Stimulated activated naive CD8-positive, alpha-beta T cell treated with anti-CD3 and anti-CD28 coated beads, Interleukin-15, Interleukin-2, amounts not matched to agents 100 U/mL and 50 U/mL, for 24 hours (primary cell): ENCODE measurements around the gene SMYD5.
A peak's percentile ranks its signal among the peaks of the same experiment; 100 is the strongest.
"Not testable (repeated sequence)": the region's sequence is repeated elsewhere in the genome, so short reads cannot be mapped to it uniquely, and the experiment has no call there.

ENCODE experiments used
- ATAC-seq: fragments of 150-1000 bp; cut with Tn5 transposase; one replicate; pipeline ENCODE4 v1.10.0; 2021
- DNase-seq: peaks from one replicate; pipeline ENCODE4 v3.0.0; 2021

Gene SMYD5

DNA sequence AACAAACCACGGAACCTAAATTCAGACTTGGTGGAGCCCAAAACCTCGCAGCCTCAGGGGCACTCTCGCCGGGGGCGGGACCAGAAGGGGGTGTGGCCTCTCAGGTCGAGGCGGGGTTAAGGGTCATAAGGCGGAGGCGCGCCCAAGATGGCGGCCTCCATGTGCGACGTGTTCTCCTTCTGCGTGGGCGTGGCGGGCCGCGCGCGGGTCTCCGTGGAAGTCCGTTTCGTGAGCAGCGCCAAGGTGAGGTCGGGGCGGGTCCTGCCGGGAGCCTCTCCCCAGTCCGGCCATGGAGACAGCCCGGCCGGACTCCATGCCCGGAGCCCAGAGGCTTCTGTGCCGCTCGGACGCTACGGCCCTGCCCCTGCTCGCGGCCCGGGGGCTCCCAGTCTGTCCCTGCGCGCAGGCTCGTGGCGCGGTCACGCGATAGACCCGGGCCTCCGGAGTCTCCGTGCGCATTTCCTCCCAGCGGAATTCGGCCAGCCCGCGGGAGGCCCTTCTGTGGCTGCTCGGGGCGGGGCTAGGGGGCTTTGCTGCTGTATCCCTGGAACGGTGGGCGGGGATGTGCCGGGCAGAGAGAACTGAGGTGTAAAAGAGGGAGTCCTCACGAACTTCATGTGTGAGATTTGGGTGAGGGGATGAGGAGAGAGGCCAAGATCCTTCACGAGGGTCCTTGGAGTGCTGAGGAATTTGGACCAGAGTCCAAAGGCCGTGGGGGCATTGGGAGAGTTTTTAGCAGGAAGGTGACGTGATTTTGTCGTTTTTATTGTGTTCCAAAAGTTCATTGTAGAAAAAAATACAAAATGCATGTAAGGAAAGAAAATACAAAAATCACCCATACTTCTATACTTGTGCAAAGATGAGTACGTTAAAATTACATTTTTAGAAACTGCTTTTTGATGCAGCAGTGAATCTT, at the start of gene SMYD5:
TSS of gene SMYD5 (plus strand) at position 126 of the 916 bp plus-strand sequence. CDS start at position 148, 22 bp downstream.
- ATAC-seq (peak; percentile 90), DNase-seq (peak; percentile 95)

DNA sequence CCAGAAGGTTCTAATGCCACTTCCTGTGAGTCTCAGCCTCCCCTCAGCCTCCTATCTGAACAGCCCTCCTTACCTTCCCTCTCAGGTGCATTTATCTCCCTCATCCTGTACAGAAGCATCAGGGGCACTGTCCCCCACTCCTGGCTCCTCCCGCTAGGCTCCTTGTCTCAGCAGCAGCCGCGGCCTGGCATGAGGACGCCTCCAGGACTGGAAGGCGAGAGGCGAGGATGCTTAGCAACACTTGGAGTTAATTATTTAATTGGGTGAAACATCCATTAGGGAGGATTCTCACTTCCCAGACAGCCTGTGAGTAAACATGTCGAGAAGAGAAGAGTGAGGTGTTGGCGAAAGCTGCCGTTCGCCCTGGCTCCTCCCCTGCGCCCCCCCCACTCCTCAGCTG, 48.1 kb upstream of the SMYD5 start:
- not testable (repeated sequence) for ATAC-seq, DNase-seq

DNA sequence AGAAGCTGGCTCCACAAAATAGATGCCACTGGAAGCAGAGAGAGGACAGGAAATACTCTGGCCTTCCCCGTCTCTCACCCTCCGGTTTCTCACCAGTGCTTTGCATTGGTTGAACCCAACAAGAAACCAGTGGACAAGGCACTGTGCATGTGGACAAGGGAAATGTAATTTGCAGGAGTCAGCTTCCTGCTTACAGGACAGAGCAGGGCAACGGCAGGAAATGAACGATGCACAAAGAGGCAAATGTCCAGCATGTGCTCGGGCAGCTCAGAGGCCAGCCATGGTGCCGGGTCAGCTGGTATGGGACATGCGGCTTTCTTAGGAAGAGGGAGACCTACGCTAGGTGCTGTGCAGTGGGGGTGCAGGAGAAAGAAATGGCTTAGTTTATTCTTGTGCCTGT, 47.2 kb upstream of the SMYD5 start:
- not testable (repeated sequence) for ATAC-seq, DNase-seq

DNA sequence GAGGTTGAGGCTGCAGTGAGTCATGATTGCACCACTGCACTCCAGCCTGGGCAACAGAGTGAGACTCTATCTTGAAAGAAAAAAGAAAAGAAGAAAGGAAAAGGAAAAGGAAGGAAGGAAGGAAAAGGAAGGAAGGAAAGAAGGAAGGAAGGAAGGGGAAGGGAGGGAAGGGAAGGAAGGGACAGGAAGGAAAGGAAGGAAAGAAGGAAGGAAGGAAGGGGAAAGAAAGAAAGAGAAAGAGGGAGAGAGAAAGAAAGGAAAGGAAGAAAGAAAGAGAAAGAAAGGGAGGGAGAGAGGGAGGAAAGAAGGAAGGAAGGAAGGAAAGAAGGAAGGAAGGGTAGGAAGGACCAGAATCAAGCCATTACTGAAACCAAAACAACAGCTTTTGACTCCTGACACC, 45.7 kb upstream of the SMYD5 start:
- ATAC-seq, DNase-seq: not testable (repeated sequence)

DNA sequence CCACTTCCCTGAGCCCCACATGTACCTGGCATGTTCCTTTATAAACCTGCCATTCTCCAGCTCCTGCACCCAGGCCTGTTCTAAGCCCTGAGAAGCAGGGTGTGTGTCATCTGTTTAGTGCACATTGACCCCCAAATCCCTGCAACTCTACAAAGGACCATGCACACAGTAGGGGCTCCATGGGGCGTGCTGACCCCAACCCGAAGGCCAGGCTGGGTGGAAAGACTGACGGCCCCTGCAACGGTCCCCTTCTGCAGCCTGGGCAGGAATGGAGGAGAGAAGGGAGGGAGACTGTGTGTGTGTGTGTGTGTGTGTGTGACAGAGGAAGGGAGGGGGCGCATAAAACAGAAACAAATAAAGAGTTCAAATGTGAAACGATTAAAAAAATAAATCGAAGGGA, 43.7 kb upstream of the SMYD5 start:
- ATAC-seq, DNase-seq: not testable (repeated sequence)

DNA sequence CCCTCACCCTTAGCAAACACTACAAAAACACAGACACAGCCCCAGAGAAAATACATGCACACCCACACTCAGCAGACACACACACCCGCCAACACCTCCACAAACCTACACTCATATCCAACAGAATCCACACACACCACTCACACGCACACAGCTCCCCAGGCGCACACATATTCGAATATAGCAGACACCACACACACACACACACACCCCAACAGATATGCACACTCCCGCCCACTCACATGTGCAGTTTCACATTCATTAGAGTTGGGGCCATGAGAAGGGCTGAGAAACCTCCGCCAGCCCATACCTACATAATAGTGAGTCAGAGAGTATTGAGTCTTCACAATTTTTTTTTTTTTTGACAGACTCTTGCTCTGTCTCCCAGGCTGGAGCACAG, 41.1 kb upstream of the SMYD5 start:
- ATAC-seq = peak; percentile 44
- peak; percentile 51 for DNase-seq

DNA sequence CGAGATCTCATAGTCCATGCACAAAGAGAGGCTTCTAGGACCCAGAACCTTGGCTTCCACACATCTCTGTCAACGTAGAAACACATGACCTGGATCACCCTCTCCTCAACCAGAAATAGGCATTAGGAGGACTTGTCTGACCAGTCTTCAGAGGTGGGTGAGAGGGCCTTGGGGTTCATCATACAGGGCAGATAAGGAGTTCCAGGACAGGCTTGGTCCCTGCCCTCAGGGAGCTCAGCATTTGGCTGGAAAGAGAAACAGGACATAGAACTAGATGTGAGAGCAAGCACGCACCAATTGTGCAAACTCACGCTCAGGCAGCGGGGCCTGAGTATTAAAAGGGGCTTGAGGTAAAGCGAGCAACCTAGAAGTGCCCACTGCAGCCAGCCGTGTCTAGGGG, 40.3 kb upstream of the SMYD5 start:
- DNase-seq (no peak), ATAC-seq (no peak)

DNA sequence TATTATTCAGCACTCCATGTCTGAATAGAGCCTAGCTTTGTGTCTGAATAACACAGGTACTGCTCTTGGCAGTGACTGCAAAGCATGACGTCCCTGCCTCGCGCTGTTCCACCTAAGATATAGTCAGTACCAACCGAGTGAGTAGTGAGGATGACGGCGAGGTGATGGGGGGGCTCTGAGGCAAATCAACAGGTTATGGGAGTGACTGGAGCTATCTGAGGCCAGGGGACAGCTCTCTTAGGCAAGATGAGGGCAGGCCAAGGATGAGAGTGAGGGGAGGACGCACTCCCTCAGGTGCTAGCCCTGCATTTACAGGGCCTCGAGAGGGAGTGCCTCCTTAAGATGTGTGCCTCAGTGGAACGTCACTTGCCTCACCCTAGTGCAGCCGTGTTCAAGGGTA, 39.8 kb upstream of the SMYD5 start:
- ATAC-seq = no peak
- no peak for DNase-seq

DNA sequence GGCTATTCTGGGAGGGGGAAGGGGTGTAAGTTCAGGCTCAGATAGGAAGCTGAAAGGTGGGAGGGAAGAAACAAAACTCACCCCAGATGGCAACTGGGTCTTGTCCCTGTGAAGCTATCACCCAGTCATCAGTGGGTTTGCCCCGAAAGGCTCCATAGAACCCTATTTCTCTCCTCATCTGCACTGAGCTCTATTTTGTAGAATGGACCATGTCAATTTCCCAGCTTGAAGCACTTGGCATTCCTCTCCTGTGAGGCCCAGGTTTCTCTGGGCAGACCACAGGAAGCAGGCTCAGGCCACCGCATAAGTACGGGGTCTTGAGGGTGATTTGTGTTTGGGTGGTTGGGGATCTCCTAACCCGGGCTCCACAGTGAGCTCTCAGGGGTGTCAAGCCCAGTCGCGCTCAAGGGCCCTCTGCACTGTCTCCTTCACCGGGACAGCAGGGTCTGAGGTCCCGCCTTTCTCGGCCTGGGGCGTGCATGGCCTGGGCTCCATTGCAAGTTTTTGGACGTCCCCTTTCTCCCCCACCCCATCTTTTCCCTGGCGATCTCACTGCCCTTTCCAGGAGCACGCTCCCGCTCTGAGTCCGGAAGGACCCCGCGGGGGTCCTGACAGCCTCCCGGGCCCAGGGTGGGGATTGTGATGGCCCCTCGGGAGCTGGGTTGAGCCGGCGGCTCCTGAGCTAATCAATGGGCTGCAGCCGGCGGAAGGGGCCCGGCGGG, 38.9 kb upstream of the SMYD5 start:
- DNase-seq (no peak), ATAC-seq (no peak)

DNA sequence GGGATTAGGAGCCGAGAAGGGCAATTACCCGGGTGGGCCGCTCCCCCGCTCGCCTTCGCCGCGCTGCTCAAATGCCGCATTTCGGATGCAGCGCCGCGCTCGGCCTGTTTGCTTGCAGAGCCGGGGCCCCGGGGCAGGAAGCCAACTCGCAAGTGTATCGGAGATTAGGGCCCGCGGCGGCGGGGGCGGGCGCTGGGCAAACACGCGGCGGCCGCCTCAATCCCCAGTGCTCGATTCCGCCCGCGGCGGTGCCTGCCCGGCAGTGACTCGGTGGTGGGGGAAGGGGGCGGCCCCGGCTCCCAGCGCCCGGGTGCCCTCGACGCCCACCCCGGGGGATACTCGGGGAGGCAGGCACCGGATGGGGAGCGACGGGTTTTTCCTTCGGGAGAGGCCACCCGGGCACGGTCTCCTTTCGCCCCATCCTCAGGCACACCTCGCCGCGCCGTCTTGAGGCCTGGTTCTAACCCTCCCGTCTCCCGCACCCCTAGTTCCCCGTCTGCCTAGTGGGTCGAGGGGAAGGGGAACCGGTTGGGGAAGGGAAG, 38.3 kb upstream of the SMYD5 start:
- ATAC-seq = peak; percentile 26
- peak; percentile 80 for DNase-seq

DNA sequence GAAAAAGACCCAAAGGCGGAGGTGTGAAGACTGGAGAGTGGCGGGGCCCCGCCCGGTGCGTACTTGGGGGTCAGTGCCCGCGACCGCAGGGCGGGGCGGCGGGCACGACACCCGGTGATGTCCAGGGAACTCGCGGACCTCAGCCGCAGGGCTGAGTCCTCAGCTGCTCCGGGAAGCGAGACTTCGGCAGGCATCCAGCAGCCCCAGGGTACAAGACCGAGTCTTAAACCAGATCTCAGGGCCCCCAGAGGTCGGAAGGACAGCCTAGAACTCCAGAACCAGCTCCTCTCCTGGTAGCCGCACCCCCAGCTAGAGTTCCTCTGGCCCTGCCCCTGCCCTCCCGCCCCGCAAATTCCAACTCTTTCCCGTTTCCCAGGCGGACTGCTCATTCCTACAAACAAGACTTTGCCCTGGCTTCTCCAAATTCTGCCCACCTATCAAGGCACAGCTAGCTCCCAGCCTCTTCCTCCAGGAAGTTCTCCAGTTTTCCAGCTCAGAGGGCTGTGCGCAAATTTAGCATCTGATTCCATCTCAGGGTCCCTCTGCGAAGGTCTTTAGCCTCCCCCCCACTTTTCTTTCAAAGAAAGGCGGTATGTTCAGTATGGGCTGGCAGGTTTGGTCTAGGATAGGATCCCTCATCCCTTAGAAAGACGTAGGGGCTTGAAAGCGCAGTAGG, 37.7 kb upstream of the SMYD5 start:
- DNase-seq (peak; percentile 20), ATAC-seq (no peak)

DNA sequence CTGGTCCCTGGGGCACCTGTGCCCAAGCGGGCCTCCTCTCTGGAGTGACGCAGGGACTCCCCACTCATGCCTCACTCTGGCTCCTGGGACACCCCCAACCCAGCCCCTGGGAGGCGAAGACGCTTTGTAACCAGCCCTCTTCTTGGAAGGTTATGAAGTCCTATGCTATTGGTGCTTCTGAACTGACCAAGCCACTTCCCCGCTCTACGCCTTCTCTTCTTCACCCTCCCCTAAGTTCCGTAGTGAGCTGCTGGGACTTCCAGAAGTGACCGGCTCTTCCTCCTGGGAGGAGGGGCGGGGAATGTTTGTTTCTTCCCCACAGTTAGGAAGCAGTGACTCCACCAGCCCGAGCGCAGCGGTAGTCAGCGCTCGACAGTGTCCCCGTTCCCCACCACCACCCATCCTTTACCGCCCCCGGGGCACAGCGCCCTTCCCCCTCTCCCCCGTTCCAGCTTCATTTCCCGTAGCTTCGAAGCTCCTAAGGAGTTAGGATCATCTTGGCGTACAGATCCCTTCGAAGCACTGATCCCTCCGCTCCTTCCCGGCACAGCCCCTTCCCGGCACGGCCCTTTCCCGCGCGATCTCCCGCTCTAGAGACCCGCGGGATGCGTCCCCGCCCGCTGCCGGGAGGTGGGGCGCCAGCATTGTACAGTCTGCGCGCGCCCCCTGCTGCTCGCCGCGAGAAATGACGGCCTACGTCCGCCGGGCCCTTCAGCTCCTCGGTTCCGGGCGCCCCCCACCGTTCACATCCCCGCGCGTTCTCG, 37.0 kb upstream of the SMYD5 start:
- peak; percentile 83 for ATAC-seq
- peak; percentile 94 for DNase-seq

DNA sequence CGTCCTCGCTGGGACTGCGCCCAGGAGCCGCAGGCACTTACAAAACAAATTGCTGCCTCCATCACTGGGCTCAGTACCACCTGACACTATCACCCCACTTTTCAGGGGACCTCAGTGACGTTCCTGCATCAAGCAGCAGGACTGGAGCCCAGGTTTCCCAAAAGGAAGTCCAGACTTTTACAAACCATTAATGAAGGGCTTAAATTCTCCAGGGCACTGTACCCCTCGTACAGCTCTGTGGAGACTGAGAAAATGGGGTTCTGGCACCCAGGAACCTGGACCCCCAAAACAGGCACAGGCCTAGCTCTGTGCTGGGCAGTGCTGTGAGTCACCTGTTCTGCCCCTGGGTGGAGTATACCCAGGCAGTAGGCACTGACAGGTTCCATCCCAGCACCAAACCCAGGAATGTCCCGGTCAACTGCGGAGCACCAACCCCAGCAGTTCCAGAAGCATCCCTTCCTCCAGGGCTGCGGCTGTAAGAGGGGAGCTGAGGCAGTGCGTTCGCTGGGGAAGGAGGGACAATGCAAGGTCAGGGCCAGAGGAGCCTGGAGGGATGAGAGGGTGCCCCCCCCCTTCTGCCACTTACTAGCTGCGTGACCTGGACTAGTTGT, 36.3 kb upstream of the SMYD5 start:
- no peak for ATAC-seq
- no peak for DNase-seq

DNA sequence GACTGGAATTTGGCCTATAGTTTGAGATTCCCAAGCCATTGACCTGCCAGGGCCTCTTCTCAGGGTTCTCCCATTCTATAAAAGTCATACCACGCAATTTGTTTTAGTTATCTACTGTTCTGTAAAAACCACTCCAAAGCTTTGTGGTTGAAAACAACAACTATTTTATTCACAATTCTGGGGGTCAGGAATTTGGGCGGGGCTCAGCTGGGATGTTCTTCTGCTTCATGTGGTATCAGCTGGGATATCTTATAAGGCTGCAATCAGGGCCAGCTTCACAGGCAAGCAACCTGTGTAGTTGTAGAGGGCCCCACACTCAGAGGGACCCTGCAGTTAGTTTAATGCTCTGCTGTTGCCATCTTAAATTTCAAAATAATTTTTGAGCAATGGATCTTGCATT, 28.1 kb upstream of the SMYD5 start:
- no peak for DNase-seq
- no peak for ATAC-seq

DNA sequence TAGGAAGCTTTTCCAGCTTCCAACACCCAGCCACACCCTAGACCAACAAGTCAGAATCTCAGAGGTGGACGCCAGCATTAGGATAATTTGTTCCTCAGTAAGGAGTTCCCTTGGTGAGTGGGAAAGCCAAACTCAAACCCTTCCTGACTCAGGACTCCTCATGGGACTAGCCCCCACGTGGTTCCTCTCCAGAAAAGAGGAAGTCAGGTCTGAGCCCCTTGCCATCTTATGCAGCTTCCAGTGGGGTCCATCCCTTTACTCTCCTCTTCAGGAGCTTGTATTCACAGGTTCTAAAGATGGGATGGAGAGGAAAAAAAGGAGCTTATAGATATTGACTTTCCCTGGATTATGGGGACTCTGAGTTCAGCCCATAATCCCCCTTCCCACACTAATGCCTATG, 26.5 kb upstream of the SMYD5 start:
- ATAC-seq (no peak), DNase-seq (no peak)

DNA sequence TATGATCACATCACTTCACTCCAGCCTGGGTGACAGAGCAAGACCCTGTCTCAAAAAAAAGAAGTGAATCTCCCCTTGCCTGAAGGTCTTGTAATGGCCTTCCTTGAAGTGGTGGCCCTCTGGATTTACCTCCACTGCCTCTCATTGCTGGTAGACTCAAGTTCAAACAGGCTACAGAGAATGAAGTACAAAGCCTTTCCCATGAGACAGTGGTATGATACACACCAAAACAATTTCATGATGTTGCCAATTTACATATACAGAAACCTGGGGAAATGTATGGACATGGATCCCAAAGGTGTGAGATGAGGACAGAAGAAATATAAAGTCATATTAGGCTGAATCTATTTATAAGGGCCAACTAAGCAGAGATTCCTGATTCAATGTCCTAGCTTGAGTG, 16.5 kb upstream of the SMYD5 start:
- no peak for DNase-seq
- ATAC-seq = no peak

DNA sequence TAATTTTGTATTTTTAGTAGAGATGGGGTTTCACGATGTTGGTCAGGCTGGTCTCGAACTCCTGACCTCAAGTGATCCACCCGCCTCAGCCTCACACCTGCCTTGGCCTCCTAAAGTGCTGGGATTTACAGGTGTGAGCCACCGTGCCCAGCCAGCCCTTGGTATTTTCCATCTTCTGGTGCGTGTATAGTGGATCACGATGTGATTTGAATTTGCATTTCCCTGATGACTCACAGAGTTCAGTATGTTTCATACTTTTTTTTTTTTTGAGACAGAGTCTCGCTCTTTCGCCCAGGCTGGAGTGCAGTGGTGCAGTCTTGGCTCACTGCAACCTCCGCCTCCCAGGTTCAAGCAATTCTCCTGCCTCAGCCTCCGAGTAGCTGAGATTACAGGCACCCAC, 13.8 kb upstream of the SMYD5 start:
- DNase-seq = not testable (repeated sequence)
- ATAC-seq = peak; percentile 31

DNA sequence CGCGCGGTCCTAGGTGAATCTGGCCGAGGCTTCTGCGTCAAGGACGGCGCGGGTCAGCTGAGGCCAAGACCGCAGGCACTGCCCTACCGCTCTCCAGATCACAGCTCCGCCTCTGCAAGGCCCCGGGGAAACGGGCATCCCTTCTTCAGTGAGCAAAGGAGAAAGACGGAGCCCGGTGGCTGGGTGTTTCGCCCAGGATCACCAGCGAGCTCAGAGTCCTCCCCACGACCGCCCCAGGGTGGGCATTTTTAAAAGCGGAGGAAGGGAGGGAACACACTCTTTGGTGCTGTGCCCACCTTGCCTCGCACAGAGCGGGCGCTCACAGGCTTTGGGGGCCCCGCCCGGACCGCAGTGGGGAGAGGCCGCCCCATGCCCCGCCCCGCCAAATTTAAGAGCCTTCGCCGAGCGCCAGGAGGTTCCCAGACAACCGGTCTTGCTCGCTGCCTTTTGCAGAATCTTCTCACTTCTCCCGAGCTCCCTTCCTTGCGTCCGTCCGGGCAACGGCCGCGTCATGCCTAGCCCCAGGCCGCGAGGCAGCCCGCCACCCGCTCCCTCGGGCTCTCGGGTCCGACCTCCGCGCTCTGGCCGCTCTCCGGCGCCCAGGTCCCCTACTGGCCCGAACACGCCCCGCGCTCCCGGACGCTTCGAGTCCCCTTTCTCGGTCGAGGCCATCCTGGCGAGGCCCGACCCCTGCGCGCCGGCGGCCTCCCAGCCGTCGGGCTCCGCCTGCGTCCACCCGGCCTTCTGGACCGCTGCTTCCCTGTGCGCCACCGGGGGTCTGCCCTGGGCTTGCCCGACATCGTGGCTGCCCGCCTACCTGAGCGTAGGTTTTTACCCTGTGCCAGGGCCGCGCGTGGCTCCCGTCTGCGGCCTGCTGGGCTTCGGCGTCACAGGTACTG, 11.6 kb upstream of the SMYD5 start, which contains the start of gene NOTO:
TSS of gene NOTO (plus strand) at position 419 of the 899 bp plus-strand sequence. CDS start at position 512, 93 bp downstream.
- DNase-seq (peak; percentile 19), ATAC-seq (peak; percentile 47)

DNA sequence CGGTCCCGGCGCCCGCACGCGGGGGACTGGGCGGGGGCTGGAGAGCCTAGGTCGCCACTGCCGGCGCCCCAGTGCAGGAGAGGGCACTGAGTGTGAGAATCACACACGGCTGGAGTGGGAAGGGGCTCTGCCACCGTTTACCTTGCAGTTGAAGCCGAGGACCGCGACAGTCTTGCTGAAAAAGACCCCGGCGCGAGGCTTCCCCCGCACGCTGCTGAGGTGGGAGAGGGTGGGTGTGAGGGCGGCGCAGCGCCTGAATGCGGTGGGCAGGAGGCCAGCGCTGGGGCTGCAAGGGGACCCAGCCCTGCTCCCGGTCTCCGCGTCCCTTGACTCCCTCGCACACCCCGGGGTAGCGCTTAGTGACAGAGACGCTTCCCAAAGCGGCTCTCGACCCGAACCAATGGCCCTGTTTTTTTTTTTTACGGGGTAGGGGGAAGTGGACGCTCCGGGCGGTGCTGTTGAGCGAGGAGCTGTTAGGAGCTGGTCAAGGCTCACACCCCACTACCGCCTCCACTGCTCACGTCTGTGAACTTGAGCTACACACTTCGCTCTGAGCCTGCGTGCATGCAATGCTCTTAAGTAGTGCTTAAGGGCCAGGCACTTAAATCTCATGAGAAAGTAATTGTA, 10.9 kb upstream of the SMYD5 start:
- DNase-seq (no peak), ATAC-seq (peak; percentile 17)
